COLO829 (cell line): ENCODE measurements around the gene LYPLAL1.

Experiments
- DNase-seq: peaks from one replicate; pipeline ENCODE4 v3.0.0; 2012; ENCODE audit warnings: low spot score

The LYPLAL1 gene

DNA sequence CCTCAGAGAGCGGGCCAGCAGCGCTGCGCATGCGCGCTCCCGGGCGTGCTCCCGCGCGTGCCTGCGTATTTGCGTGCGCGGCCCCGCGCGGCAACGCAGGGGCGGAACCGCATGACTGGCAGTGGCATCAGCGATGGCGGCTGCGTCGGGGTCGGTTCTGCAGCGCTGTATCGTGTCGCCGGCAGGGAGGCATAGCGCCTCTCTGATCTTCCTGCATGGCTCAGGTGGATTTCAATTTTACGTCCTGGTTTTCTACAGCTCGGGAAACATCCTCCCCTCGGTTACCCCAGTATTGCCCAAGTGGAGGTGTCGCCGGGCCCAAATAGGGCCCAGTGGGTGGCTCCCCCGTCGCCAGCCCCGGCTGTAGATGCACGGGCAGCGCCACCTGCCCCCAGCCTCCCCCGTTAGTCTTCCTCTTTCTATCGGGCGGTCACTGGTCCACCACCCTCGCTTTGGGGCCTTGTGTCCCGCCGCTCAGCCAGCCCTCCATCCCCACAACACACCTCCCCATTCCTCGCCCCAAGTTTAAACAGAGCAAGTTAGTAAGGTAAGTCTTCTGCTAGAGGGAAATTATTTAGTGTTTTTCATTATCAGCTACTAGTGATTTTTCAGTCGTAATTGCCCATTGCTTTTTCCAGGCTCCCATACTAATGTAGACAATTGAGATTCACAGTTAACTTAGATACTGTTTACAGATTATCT is at the start of gene LYPLAL1:
Gene LYPLAL1 (plus strand): TSS at position 121 of the 702 bp plus-strand sequence. CDS start 13 bp downstream, at position 134.
- peak; percentile 94 for DNase-seq

DNA sequence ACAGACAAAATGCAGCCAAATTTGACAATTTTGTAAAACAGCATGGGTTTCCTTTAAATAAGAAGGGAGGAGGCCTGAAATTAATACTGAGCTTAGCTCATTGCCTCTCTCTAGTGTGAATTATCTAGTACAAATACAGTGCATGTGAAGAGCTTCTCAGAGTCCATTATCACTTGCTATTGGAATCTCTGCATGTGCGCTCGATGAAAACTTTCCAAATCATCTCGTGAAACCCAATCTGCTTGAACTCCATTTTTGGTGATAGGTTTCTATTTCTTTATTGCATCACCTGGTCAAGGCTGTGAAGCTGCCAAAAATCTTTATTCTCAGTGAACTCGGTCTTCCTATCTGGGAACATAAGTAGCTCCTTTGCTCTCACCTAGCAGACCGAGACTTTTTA is 49.5 kb upstream of the LYPLAL1 start:
- DNase-seq, result no peak

DNA sequence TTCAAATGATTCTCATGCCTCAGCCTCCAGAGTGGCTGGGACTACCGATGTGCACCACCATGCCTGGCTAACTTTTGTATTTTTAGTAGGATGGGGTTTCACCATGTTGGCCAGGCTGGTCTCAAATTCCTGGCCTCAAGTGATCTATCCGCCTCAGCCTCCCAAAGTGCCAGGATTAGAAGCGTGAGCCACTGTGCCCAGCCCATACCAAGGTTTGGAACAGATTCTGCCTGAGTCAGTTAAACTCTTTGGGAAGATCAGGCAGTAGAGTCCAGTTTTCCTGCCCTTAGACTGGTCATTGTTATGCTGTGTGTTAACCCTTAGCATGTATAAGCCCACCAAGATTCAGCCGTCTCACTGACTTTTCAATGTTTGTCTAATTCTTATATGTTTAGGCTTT is 48.3 kb upstream of the LYPLAL1 start:
- DNase-seq, result no peak

DNA sequence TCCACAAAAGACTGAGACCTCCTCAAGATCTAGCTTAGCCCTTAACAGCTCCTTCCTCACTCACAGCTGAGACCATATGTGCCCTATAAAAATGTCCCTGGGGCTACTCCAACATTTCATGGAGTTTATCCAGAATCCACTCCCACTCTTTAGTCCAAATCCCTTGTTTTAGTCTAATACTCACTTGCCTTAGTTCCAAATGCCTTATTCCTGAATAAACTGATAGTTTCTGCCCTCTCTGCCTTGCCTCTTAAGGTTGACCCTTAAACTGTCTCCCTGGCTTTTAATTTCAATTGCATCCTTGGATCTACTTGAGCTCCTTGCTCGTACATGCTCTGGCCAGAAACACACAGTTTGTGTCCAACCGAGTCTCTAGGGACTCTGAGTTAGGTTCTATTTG is 47.3 kb upstream of the LYPLAL1 start:
- DNase-seq, result no peak

GRCh38 chr1:219128957-219129356 is 44.7 kb upstream of the LYPLAL1 start:
- DNase-seq, result no peak

- no peak for DNase-seq
Measured at GRCh38 chr1:219130366-219130935, 43.2 kb upstream of the LYPLAL1 start.

DNA sequence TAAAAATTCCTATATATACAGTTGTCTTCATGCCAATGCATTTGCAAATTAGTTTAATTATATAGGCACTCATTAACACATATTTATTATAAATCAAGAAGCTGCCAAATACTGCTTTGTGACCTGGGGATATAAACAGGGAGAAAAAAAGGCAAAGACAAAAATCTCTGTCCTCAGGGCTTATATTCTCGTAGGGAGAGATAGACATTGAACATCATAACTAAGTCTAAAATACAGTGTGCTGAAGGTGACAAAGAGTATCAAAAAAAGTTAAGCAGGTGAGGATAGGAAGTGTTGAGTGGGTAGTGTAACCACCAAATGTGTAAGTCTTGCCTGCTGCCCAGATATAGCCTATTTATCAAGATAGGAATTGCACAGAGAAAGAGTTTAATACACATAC is 40.7 kb upstream of the LYPLAL1 start:
- no peak for DNase-seq

DNA sequence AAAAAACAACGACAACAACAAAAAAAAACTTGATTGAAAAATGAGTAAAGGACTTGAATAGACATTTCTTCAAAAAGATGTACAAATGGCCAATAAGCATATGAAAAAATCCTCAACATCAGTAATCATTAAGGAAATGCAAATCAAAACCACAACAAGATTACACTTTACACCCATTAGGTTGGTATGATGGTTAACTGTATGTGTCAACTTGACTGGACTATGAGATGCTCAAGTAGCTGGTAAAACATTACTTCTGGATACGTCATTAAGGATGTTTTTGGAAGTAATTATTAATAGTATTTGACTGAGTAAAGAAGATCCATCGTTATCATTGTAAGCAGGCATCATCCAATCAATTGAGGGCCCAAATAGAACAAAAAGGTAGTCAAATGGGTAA is 34.9 kb upstream of the LYPLAL1 start:
- DNase-seq, result no peak

DNA sequence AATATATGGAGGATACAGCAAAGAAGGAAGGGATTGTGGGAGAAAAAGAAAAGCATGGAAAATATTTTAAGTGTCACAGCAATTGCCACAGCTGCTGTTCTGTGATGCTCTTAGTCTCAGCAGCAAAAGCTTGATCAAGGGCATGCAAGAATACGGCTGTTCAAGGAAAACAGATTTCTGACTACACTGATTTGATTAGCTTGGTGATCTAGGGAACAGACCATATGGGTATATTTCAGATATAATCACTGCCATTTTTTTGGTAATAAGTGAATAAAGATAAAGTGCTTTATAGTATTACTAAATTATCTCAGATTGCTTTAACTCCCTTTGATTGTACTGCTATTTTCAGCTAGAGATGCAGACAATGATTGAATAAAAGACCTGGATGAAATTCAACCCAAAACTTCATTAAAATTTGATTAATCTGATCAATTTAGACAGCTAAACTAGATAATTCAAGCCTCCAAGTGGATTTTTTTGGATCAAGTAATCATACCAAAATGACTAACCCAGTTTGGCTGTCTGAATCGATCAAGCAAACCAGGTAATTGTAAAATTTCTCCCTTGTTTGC is 33.3 kb upstream of the LYPLAL1 start:
- DNase-seq, result no peak

- DNase-seq, result peak; percentile 23
Measured at GRCh38 chr1:219143735-219144134, 29.9 kb upstream of the LYPLAL1 start.

DNA sequence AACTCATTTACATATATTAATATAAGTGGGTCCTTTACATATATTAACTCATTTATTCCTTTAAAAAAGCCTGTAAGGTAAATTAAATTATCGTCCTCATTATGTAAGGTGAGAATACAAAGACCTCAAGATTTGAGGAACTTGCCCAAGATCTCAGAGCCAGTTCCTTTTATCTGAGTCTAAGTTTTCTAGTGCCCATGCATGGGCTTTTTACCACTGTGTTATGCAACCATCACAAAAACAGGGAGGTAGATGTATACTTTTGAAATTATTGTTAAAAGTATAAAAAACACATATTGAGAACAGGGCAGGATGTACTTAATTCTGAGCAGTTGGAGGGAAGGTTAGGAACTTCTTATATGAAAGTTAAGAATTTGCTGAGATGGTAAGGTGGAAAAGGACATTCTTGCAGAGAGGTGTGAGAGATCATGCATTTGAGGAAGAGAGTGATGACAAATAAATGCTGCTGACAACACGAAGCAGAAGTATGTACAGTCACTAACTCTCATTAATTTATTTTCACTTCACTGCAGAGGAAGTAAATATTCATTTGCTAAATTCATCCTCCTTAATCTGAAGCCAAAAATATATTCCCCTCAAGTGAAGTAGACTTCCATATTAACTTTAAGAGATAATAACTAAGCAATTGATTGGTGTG is 28.9 kb upstream of the LYPLAL1 start:
- no peak for DNase-seq

DNA sequence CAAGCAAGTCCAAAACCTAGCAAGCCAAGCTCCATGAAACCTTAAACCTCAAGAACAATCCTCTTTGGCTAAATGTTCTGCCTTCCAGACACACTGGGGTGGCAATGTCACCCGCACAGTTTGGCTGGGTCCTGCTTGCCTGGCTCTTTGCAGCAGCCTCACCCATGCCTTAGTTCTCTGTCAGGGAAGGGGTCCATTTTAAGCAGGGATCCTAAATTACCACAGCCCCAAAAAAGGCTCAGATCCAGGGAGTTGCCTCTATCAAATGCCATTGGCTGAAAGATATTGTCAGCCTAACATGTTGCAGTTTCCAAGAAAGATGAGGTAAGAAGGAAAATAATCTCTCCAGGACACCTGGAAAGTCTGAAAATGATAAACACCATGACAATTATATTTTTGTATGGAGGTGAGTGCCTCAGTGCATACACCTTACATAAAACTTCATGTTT is 26.1 kb upstream of the LYPLAL1 start:
- DNase-seq, result no peak

GRCh38 chr1:219149009-219149577 is 24.6 kb upstream of the LYPLAL1 start:
- no peak for DNase-seq

DNA sequence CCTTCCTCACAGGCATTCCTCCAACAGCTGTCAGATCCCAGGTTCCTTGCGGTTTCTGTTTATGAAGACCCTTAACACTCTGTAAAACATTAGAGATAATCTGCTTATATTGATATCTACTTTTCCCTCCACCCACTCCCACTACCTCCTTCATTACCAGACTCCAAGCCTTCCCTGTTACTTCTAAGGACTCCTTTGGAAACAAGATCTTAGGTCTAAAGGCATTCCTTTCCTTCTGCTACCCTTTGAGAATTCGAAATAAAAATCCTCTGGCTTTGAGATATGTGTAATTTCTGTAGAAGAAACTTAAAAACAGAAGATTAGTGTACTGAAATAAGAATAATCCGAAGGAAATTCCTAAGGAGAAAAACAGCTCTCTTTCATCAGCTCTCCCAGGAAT is 23.7 kb upstream of the LYPLAL1 start:
- DNase-seq, result peak; percentile 20

- no peak for DNase-seq
Measured at GRCh38 chr1:219150913-219151312, 22.8 kb upstream of the LYPLAL1 start.

- DNase-seq, result no peak
Measured at GRCh38 chr1:219151467-219151866, 22.2 kb upstream of the LYPLAL1 start.

GRCh38 chr1:219152751-219153150 is 20.9 kb upstream of the LYPLAL1 start:
- no peak for DNase-seq

DNA sequence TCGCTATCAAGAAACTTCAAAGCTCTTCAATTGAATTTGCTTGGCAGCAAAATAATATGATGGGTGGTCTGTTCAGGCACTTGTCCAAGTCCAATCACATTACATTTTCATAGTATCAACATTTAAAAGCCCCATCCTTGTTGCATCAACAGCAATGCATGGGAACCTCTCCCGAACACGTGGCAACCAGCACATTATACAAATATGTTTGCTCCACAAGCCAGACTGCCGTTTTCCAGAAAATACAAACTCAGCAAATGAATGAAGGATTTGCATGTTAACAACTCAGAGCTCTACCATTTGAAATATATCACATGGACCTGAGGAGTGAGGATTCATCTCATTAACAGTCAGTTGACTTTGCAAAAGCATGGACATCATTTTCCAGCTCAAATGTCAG is 20.0 kb upstream of the LYPLAL1 start:
- no peak for DNase-seq

- DNase-seq, result no peak
Measured at GRCh38 chr1:219155135-219155534, 18.5 kb upstream of the LYPLAL1 start.

- DNase-seq, result peak; percentile 11
Measured at GRCh38 chr1:219159946-219160645, 13.6 kb upstream of the LYPLAL1 start.

- no peak for DNase-seq
Measured at GRCh38 chr1:219160967-219161366, 12.7 kb upstream of the LYPLAL1 start.

GRCh38 chr1:219161371-219161770 is 12.3 kb upstream of the LYPLAL1 start:
- no peak for DNase-seq
